Muscle of leg (tissue), 11 donors: ENCODE data around the gene SCCPDH. TPM values are rescaled to one million over a fixed set of nuclear protein-coding genes. Genes with fewer than 3 reads are reported as not detected.
A peak's percentile ranks its signal among the peaks of the same experiment; 100 is the strongest.
"Not testable (repeated sequence)": the region's sequence is repeated elsewhere in the genome, so short reads cannot be mapped to it uniquely, and the experiment has no call there.

ENCODE experiments used
- DNase-seq: peaks from one replicate; pipeline ENCODE4 v3.0.0; 2013
- H3K27ac ChIP-seq: one replicate; pipeline ENCODE4 v1.5.1; 2013; ENCODE audit warnings: mild to moderate bottlenecking, low read length, control low read depth
- H3K27me3 ChIP-seq: one replicate; pipeline ENCODE4 v1.6.1; 2013; ENCODE audit warnings: low read length; ENCODE audit not compliant: control insufficient read depth, insufficient read depth
- H3K36me3 ChIP-seq: one replicate; pipeline ENCODE4 v1.6.1; 2013; ENCODE audit warnings: low read length; ENCODE audit not compliant: control insufficient read depth, insufficient read depth
- H3K4me1 ChIP-seq: one replicate; pipeline ENCODE4 v1.6.1; 2013; ENCODE audit warnings: low read length; ENCODE audit not compliant: control insufficient read depth, insufficient read depth
- H3K4me3 ChIP-seq: one replicate; pipeline ENCODE4 v1.5.1; 2013; ENCODE audit warnings: low read length, control low read depth
- H3K9me3 ChIP-seq: replicated peaks from 2 replicates; pipeline ENCODE4 v1.6.1; 2013; ENCODE audit warnings: low read depth, low read length; ENCODE audit not compliant: control insufficient read depth
- WGBS: methylation state at CpG from one replicate; pipeline ENCODE4 v1.1.5; 2013; ENCODE audit warnings: missing lambda C conversion rate; ENCODE audit not compliant: insufficient coverage; 5-methylcytosine and 5-hydroxymethylcytosine counted together
- polyA plus RNA-seq, 8 donors: library from polyadenylated mRNA; unstranded; fragments of 120-200 nt; gene quantifications; one replicate each; pipeline versions ENCODE4 v1.2.1 to v1.2.3, GENCODE V29; 2013; ENCODE audit warnings: inconsistent platforms in 1 of 8, low replicate concordance in 1 of 8; ENCODE audit not compliant: insufficient read length in 8 of 8, insufficient read depth in 1 of 8
- total RNA-seq: library from RNA; stranded (reverse); fragments of 120-200 nt; gene quantifications from one replicate; pipeline ENCODE4 v1.2.4, GENCODE V29; 2013

The SCCPDH gene
- total and polyA plus RNA-seq, 9 donors = 32.2 to 41.0 (median 35.3) TPM

- Histone ChIP-seq H3K4me3 (peak overlapping the region; percentile 37), H3K27me3 (no peaks in the 10 kb centered on the region), H3K36me3 (no peaks in the 10 kb centered on the region), H3K27ac (peak overlapping the region; percentile 90), H3K4me1 (peaks cover 19% of the 10 kb centered on the region), H3K9me3 (peaks cover 6% of the 10 kb centered on the region)
- DNase-seq = peak; percentile 95
- 3% methylated on average over 12 of the region's 18 CpGs for WGBS
Observed at GRCh38 chr1:246699095-246699735, 25.0 kb upstream of the SCCPDH start.

DNA sequence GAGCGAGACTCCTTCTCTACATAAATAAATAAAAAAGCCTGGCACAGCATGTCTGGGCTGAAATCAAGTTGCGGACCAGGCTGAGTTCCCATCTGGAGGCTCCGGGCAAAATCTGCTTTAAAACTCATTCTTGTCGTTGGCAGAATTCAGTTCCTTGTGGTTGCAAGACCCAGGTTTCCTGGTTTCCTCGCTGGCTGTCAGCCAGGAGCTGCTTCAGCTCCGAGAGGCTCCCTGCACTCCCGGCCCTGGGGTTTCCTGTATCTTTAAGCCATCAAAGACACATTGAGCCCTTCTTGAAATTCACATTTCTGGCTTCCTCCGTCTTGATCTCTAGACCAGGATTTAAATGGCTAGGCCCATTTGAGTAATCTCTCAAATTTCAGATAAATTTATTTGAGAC lies 20.6 kb upstream of the SCCPDH start:
- H3K9me3 ChIP-seq = no peaks in the 10 kb centered on the region
- WGBS = 35% methylated on average over 8 of the region's 8 CpGs
- H3K4me3 ChIP-seq = no peak overlapping the region
- H3K27me3 ChIP-seq = no peaks in the 10 kb centered on the region
- peaks cover 8% of the 10 kb centered on the region for H3K4me1 ChIP-seq
- no peaks in the 10 kb centered on the region for H3K36me3 ChIP-seq
- DNase-seq = peak; percentile 54
- H3K27ac ChIP-seq = no peak overlapping the region

DNA sequence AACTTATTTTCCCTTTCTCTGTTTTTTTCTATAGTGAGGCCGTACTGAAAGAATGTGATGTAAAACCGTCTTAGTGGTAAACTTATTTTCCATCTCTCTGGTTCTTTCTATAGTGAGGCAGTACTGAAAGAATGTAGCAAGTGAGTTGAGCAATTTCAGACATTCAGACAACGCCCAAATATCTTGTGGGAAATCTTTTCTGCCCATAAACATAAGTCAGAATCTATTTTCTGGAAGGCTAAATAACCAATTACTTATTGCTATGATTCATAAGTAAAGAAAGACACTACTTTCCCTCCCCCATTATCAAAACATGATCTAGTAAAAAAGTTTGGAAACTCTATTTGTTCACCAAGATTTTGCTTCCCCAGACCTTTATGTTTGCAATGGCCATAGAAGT lies 18.8 kb upstream of the SCCPDH start:
- peak; percentile 83 for DNase-seq
- Histone ChIP-seq H3K27ac (no peak overlapping the region), H3K4me3 (no peak overlapping the region), H3K36me3 (no peaks in the 10 kb centered on the region), H3K9me3 (no peaks in the 10 kb centered on the region), H3K4me1 (no peaks in the 10 kb centered on the region), H3K27me3 (no peaks in the 10 kb centered on the region)
- WGBS = no CpG with 5 or more reads among the region's 3 CpGs

DNA sequence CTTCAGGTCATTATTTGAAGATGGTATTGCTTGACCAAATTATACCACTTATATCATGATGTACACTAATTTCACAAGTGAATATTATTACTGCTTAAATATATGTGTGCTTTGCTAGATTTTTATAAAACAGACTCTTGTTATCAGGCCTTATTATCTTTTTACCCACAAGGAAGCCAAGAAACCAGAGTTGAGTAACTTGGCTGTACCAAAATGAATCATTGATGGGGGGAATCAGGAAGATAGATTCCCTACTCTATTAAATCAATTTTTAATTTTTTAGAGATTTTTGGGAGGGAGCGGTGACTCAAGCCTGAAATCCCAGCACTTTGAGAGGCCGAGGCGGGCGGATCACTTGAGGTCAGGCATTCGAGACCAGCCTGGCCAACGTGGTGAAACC lies 16.0 kb upstream of the SCCPDH start:
- H3K27ac ChIP-seq = no peak overlapping the region
- H3K4me1 ChIP-seq = no peaks in the 10 kb centered on the region
- H3K9me3 ChIP-seq = no peaks in the 10 kb centered on the region
- H3K36me3 ChIP-seq = no peaks in the 10 kb centered on the region
- no peak overlapping the region for H3K4me3 ChIP-seq
- no CpG with 5 or more reads among the region's 6 CpGs for WGBS
- no peak for DNase-seq
- H3K27me3 ChIP-seq = no peaks in the 10 kb centered on the region

- no peaks in the 10 kb centered on the region for H3K9me3 ChIP-seq
- H3K4me1 ChIP-seq = no peaks in the 10 kb centered on the region
- DNase-seq = no peak
- WGBS = 84% methylated on average over 4 of the region's 4 CpGs
- no peaks in the 10 kb centered on the region for H3K36me3 ChIP-seq
- no peaks in the 10 kb centered on the region for H3K27me3 ChIP-seq
- H3K4me3 ChIP-seq = no peak overlapping the region
- H3K27ac ChIP-seq = no peak overlapping the region
Observed at GRCh38 chr1:246709196-246709595, 15.0 kb upstream of the SCCPDH start.

DNA sequence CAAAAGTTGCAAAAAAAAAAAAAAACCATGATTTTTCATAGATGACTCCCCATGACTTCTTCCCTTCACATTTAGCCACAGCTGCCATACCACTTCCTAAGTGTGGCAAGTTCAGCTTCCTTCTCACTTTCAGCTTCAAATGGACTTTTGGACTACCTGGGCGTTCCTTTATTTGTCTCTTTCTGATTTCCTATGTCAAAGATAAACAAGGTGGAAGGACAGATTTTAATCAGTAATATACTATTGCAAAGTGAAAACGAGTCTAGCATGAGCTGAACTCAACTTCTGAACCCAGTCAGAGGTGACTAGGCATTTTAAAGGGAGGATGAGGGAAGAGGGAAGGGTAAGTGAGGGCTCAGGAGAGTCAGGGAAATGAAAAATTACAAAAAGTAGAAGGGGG lies 14.4 kb upstream of the SCCPDH start:
- no peak for DNase-seq

DNA sequence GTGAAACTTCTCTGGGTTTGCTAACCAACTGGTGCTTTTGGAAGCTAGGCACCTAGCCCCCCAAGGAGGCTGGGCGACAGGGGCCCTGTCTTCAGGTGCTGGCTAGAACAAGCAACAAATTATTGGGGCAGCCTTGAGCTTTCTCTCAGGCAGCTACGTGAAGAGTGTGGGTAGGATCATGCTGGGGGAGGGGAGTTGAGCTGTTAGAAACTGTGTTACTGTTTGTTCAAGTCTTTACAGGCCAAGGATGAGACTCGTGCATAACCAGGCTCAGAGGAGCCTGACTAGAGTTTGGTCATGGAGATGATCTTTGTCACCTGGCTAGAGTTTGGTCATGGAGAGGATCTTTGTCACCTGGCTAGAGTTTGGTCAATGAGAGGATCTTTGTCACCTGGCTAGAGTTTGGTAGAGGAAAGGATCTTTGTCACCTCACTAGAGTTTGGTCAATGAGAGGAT lies 12.6 kb upstream of the SCCPDH start:
- Histone ChIP-seq H3K36me3 (no peaks in the 10 kb centered on the region), H3K4me1 (no peaks in the 10 kb centered on the region)
- 65% methylated on average over 3 of the region's 3 CpGs for WGBS

More for the DNA sequence above, 14.4 kb upstream of the SCCPDH start:
- no peak overlapping the region for H3K27ac ChIP-seq
- no peaks in the 10 kb centered on the region for H3K27me3 ChIP-seq
- no peaks in the 10 kb centered on the region for H3K9me3 ChIP-seq
- no peaks in the 10 kb centered on the region for H3K36me3 ChIP-seq
- no peak overlapping the region for H3K4me3 ChIP-seq
- H3K4me1 ChIP-seq = no peaks in the 10 kb centered on the region
- 33% methylated on average over 1 of the region's 2 CpGs for WGBS

GRCh38 chr1:246712428-246712827 lies 11.8 kb upstream of the SCCPDH start:
- H3K9me3 ChIP-seq, H3K27me3 ChIP-seq, H3K36me3 ChIP-seq, H3K4me1 ChIP-seq, H3K4me3 ChIP-seq, H3K27ac ChIP-seq, DNase-seq: not testable (repeated sequence)
- 96% methylated on average over 3 of the region's 5 CpGs for WGBS

More for the DNA sequence above, 12.6 kb upstream of the SCCPDH start:
- H3K4me3 ChIP-seq = no peak overlapping the region
- H3K27me3 ChIP-seq = no peaks in the 10 kb centered on the region
- no peak overlapping the region for H3K27ac ChIP-seq
- DNase-seq = no peak
- no peaks in the 10 kb centered on the region for H3K9me3 ChIP-seq

- not testable (repeated sequence) for DNase-seq, H3K4me3 ChIP-seq, H3K4me1 ChIP-seq, H3K36me3 ChIP-seq, H3K9me3 ChIP-seq, H3K27ac ChIP-seq, H3K27me3 ChIP-seq
- no CpG with 5 or more reads among the region's 2 CpGs for WGBS
Observed at GRCh38 chr1:246719361-246719760, 4.8 kb upstream of the SCCPDH start.

- not testable (repeated sequence) for H3K4me3 ChIP-seq, H3K36me3 ChIP-seq, DNase-seq, H3K27ac ChIP-seq, H3K4me1 ChIP-seq, H3K27me3 ChIP-seq, H3K9me3 ChIP-seq
- WGBS = no CpG with 5 or more reads among the region's 7 CpGs
Observed at GRCh38 chr1:246720814-246721213, 3.4 kb upstream of the SCCPDH start.

DNA sequence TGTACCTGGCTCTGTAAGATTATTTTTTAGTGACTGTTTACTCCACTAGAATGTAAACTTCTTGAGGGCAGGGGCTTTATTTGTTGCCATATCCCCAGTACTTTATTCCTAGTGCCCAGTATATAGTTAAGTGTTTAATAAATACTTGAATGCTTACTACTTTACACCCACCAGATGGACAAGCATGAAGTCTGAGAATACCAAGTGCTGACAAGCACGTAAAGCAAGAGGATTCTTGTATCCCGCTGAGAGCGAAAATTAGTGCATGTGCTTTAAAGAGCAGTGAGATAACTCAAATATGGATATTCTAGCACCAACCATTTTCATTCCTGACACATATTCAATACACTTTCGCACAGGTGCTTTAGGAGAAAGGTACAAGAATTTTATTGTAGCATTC lies 1.5 kb upstream of the SCCPDH start:
- no peaks in the 10 kb centered on the region for H3K27me3 ChIP-seq
- DNase-seq = no peak
- WGBS = no CpG with 5 or more reads among the region's 4 CpGs

More for the DNA sequence above, 1.5 kb upstream of the SCCPDH start:
- no peak overlapping the region for H3K27ac ChIP-seq
- H3K36me3 ChIP-seq = peaks cover 8% of the 10 kb centered on the region
- H3K4me3 ChIP-seq = no peak overlapping the region
- no peaks in the 10 kb centered on the region for H3K9me3 ChIP-seq
- H3K4me1 ChIP-seq = peaks cover 13% of the 10 kb centered on the region
